Measurements from ENCODE around the gene CNKSR1.

DNA sequence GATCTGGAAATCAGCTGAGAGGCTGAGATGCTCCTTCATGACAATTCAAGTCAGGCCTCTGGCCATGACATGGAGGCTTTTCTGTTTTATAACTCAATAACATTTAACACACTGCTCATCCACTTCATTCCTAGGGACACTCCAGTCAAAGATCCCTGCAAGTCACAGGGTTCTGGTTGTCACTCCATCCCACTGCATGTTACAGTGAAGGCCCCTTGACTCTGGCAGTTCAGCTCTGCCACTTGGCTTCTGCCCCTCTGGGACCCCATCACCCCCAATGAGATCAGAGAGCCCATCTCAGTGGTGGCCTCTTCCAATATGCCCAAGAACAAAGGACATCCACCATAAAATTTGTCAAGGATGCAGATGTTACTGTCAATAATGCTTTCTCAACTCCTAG lies 28.4 kb upstream of the CNKSR1 start:
- no peak for TF ChIP-seq POLR2A (IDR thresholded peaks at IDR 0.05)
- TF ChIP-seq, protein P1, sequence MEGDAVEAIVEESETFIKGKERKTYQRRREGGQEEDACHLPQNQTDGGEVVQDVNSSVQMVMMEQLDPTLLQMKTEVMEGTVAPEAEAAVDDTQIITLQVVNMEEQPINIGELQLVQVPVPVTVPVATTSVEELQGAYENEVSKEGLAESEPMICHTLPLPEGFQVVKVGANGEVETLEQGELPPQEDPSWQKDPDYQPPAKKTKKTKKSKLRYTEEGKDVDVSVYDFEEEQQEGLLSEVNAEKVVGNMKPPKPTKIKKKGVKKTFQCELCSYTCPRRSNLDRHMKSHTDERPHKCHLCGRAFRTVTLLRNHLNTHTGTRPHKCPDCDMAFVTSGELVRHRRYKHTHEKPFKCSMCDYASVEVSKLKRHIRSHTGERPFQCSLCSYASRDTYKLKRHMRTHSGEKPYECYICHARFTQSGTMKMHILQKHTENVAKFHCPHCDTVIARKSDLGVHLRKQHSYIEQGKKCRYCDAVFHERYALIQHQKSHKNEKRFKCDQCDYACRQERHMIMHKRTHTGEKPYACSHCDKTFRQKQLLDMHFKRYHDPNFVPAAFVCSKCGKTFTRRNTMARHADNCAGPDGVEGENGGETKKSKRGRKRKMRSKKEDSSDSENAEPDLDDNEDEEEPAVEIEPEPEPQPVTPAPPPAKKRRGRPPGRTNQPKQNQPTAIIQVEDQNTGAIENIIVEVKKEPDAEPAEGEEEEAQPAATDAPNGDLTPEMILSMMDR (IDR thresholded peaks at IDR 0.05): no peak
